Activated naive CD4-positive, alpha-beta T cell treated with anti-CD3 and anti-CD28 coated beads, Interleukin-2, amount 50 U/mL, for 24 hours (primary cell): ENCODE results near the gene STARD13.

Experiments
- H3K27ac Mint-ChIP-seq: one replicate; pipeline ENCODE4 v1.8.0; 2021; ENCODE audit warnings: mild to moderate bottlenecking, mixed read lengths
- H3K27me3 Mint-ChIP-seq: one replicate; pipeline ENCODE4 v1.8.0; 2021; ENCODE audit warnings: mixed read lengths
- H3K36me3 Mint-ChIP-seq: one replicate; pipeline ENCODE4 v1.8.0; 2021; ENCODE audit warnings: mixed read lengths
- H3K4me1 Mint-ChIP-seq: one replicate; pipeline ENCODE4 v1.8.0; 2021; ENCODE audit warnings: mixed read lengths
- H3K4me3 Mint-ChIP-seq: one replicate; pipeline ENCODE4 v1.8.0; 2021; ENCODE audit warnings: mild to moderate bottlenecking, mixed read lengths
- H3K9me3 Mint-ChIP-seq: one replicate; pipeline ENCODE4 v1.8.0; 2021; ENCODE audit warnings: mixed read lengths

The STARD13 gene

GRCh38 chr13:33110713-33111413 lies 174.7 kb downstream of the STARD13 start:
- no peaks in the 10 kb centered on the region for H3K9me3 Mint-ChIP-seq
- H3K4me3 Mint-ChIP-seq = no peak overlapping the region
- no peaks in the 10 kb centered on the region for H3K4me1 Mint-ChIP-seq
- H3K27ac Mint-ChIP-seq = no peak overlapping the region
- peaks cover 12% of the 10 kb centered on the region for H3K27me3 Mint-ChIP-seq
- H3K36me3 Mint-ChIP-seq = no peaks in the 10 kb centered on the region

GRCh38 chr13:33110386-33110712 lies 175.2 kb downstream of the STARD13 start:
- no peaks in the 10 kb centered on the region for H3K36me3 Mint-ChIP-seq
- no peak overlapping the region for H3K27ac Mint-ChIP-seq
- H3K9me3 Mint-ChIP-seq = no peaks in the 10 kb centered on the region
- no peaks in the 10 kb centered on the region for H3K4me1 Mint-ChIP-seq
- H3K27me3 Mint-ChIP-seq = peaks cover 15% of the 10 kb centered on the region
- H3K4me3 Mint-ChIP-seq = no peak overlapping the region

GRCh38 chr13:33109801-33110200 lies 175.8 kb downstream of the STARD13 start:
- H3K27me3 Mint-ChIP-seq = peaks cover 15% of the 10 kb centered on the region
- no peak overlapping the region for H3K27ac Mint-ChIP-seq
- H3K4me1 Mint-ChIP-seq = no peaks in the 10 kb centered on the region
- H3K36me3 Mint-ChIP-seq = no peaks in the 10 kb centered on the region
- H3K4me3 Mint-ChIP-seq = no peak overlapping the region
- H3K9me3 Mint-ChIP-seq = no peaks in the 10 kb centered on the region

- no peaks in the 10 kb centered on the region for H3K9me3 Mint-ChIP-seq
- no peak overlapping the region for H3K27ac Mint-ChIP-seq
- H3K4me1 Mint-ChIP-seq = no peaks in the 10 kb centered on the region
- no peaks in the 10 kb centered on the region for H3K36me3 Mint-ChIP-seq
- no peak overlapping the region for H3K4me3 Mint-ChIP-seq
- H3K27me3 Mint-ChIP-seq = peaks cover 15% of the 10 kb centered on the region
Measured at GRCh38 chr13:33109271-33109697, 176.3 kb downstream of the STARD13 start.

- Mint-ChIP-seq H3K9me3 (no peaks in the 10 kb centered on the region), H3K4me1 (no peaks in the 10 kb centered on the region), H3K27ac (no peak overlapping the region), H3K27me3 (peaks cover 16% of the 10 kb centered on the region), H3K36me3 (no peaks in the 10 kb centered on the region), H3K4me3 (no peak overlapping the region)
Measured at GRCh38 chr13:33108620-33109019, 176.9 kb downstream of the STARD13 start.

GRCh38 chr13:33107361-33107760 lies 178.2 kb downstream of the STARD13 start:
- no peaks in the 10 kb centered on the region for H3K4me1 Mint-ChIP-seq
- H3K9me3 Mint-ChIP-seq = no peaks in the 10 kb centered on the region
- H3K27me3 Mint-ChIP-seq = peaks cover 19% of the 10 kb centered on the region

GRCh38 chr13:33106656-33107360 lies 178.7 kb downstream of the STARD13 start:
- no peaks in the 10 kb centered on the region for H3K4me1 Mint-ChIP-seq
- peaks cover 19% of the 10 kb centered on the region for H3K27me3 Mint-ChIP-seq
- H3K27ac Mint-ChIP-seq = no peak overlapping the region
- no peaks in the 10 kb centered on the region for H3K36me3 Mint-ChIP-seq
- no peak overlapping the region for H3K4me3 Mint-ChIP-seq
- H3K9me3 Mint-ChIP-seq = no peaks in the 10 kb centered on the region

More at GRCh38 chr13:33107361-33107760, 178.2 kb downstream of the STARD13 start:
- Mint-ChIP-seq H3K4me3 (no peak overlapping the region), H3K27ac (no peak overlapping the region), H3K36me3 (no peaks in the 10 kb centered on the region)

- no peak overlapping the region for H3K27ac Mint-ChIP-seq
- no peak overlapping the region for H3K4me3 Mint-ChIP-seq
- no peaks in the 10 kb centered on the region for H3K36me3 Mint-ChIP-seq
- H3K9me3 Mint-ChIP-seq = no peaks in the 10 kb centered on the region
- H3K4me1 Mint-ChIP-seq = no peaks in the 10 kb centered on the region
- peaks cover 22% of the 10 kb centered on the region for H3K27me3 Mint-ChIP-seq
Measured at GRCh38 chr13:33105387-33106005, 180.1 kb downstream of the STARD13 start.

GRCh38 chr13:33103457-33103856 lies 182.1 kb downstream of the STARD13 start:
- Mint-ChIP-seq H3K4me3 (no peak overlapping the region), H3K27ac (no peak overlapping the region), H3K27me3 (peaks cover 26% of the 10 kb centered on the region)

GRCh38 chr13:33101835-33102234 lies 183.7 kb downstream of the STARD13 start:
- Mint-ChIP-seq H3K27me3 (peaks cover 18% of the 10 kb centered on the region), H3K9me3 (no peaks in the 10 kb centered on the region), H3K4me1 (no peaks in the 10 kb centered on the region), H3K27ac (no peak overlapping the region), H3K4me3 (no peak overlapping the region), H3K36me3 (no peaks in the 10 kb centered on the region)

More at GRCh38 chr13:33103457-33103856, 182.1 kb downstream of the STARD13 start:
- Mint-ChIP-seq H3K4me1 (no peaks in the 10 kb centered on the region), H3K36me3 (no peaks in the 10 kb centered on the region), H3K9me3 (no peaks in the 10 kb centered on the region)

- H3K9me3 Mint-ChIP-seq = no peaks in the 10 kb centered on the region
- H3K4me1 Mint-ChIP-seq = no peaks in the 10 kb centered on the region
- no peak overlapping the region for H3K4me3 Mint-ChIP-seq
- H3K27me3 Mint-ChIP-seq = peaks cover 17% of the 10 kb centered on the region
- H3K36me3 Mint-ChIP-seq = no peaks in the 10 kb centered on the region
- H3K27ac Mint-ChIP-seq = no peak overlapping the region
Measured at GRCh38 chr13:33100886-33101285, 184.7 kb downstream of the STARD13 start.

- H3K4me3 Mint-ChIP-seq = no peak overlapping the region
- H3K27ac Mint-ChIP-seq = no peak overlapping the region
- no peaks in the 10 kb centered on the region for H3K36me3 Mint-ChIP-seq
- peaks cover 14% of the 10 kb centered on the region for H3K27me3 Mint-ChIP-seq
- no peaks in the 10 kb centered on the region for H3K4me1 Mint-ChIP-seq
- H3K9me3 Mint-ChIP-seq = no peaks in the 10 kb centered on the region
Measured at GRCh38 chr13:33099860-33100259, 185.7 kb downstream of the STARD13 start.

GRCh38 chr13:33096886-33097605 lies 188.5 kb downstream of the STARD13 start:
- peaks cover 7% of the 10 kb centered on the region for H3K27me3 Mint-ChIP-seq
- H3K9me3 Mint-ChIP-seq = no peaks in the 10 kb centered on the region
- H3K27ac Mint-ChIP-seq = no peak overlapping the region
- H3K4me1 Mint-ChIP-seq = no peaks in the 10 kb centered on the region
- no peak overlapping the region for H3K4me3 Mint-ChIP-seq
- no peaks in the 10 kb centered on the region for H3K36me3 Mint-ChIP-seq

- H3K4me1 Mint-ChIP-seq = no peaks in the 10 kb centered on the region
- H3K27ac Mint-ChIP-seq = no peak overlapping the region
- peaks cover 3% of the 10 kb centered on the region for H3K27me3 Mint-ChIP-seq
- H3K4me3 Mint-ChIP-seq = no peak overlapping the region
- no peaks in the 10 kb centered on the region for H3K36me3 Mint-ChIP-seq
- no peaks in the 10 kb centered on the region for H3K9me3 Mint-ChIP-seq
Measured at GRCh38 chr13:33092073-33092987, 193.2 kb downstream of the STARD13 start.

- no peaks in the 10 kb centered on the region for H3K9me3 Mint-ChIP-seq
- no peaks in the 10 kb centered on the region for H3K36me3 Mint-ChIP-seq
- H3K27ac Mint-ChIP-seq = no peak overlapping the region
Measured at GRCh38 chr13:33091415-33091774, 194.2 kb downstream of the STARD13 start.

More at GRCh38 chr13:33091415-33091774, 194.2 kb downstream of the STARD13 start:
- Mint-ChIP-seq H3K4me3 (no peak overlapping the region), H3K27me3 (peaks cover 4% of the 10 kb centered on the region), H3K4me1 (no peaks in the 10 kb centered on the region)
